ENCODE measurements around the gene FGFRL1.

The FGFRL1 gene

GRCh38 chr4:1014291-1015167 is 3.1 kb downstream of the FGFRL1 start:
- Histone ChIP-seq H3K79me2 (ENCODE audit: control insufficient read depth, insufficient read depth, low read length, poor library complexity) (no peaks in the 10 kb centered on the region), H3K79me1 (ENCODE audit: low read length) (peaks cover 2% of the 10 kb centered on the region), H2BK12ac (ENCODE audit: low read length) (no peak overlapping the region), H3K18ac (ENCODE audit: low read length) (no peak overlapping the region), H2AK5ac (ENCODE audit: low read length) (no peak overlapping the region), H3K14ac (ENCODE audit: low read length) (no peak overlapping the region), H3K36me3 (ENCODE audit: control insufficient read depth in 1 of 2, insufficient read depth in 2 of 2, low read length in 2 of 2) (peaks cover 0 to 6% of the 10 kb centered on the region in 2 experiments), H4K12ac (ENCODE audit: low read depth, low read length) (no peak overlapping the region), H3K4me3 (ENCODE audit: low read depth, low read length) (no peak overlapping the region), H2BK120ac (ENCODE audit: insufficient read depth, low read length, poor library complexity) (no peak overlapping the region), H3K9me3 (ENCODE audit: insufficient read depth, low read depth, low read length) (peaks cover 8% of the 10 kb centered on the region), H4K91ac (ENCODE audit: low read depth, low read length) (no peak overlapping the region), H3K4me2 (ENCODE audit: low read length) (no peak overlapping the region), H3K27me3 (ENCODE audit: insufficient read depth, low read length) (peaks cover 19% of the 10 kb centered on the region), H2AFZ (ENCODE audit: insufficient read depth, low read length, poor library complexity) (no peak overlapping the region), H4K8ac (ENCODE audit: low read depth, low read length) (no peak overlapping the region), H3K4ac (ENCODE audit: low read depth, low read length) (no peak overlapping the region), H3K4me1 (ENCODE audit: control insufficient read depth in 1 of 2, insufficient read depth in 2 of 2, low read length in 2 of 2) (peaks cover 12 to 15% of the 10 kb centered on the region in 2 experiments), H2BK5ac (ENCODE audit: low read depth, low read length, poor library complexity) (no peak overlapping the region), H3K9ac (ENCODE audit: low read length) (no peak overlapping the region), H3K23ac (ENCODE audit: low read length) (no peak overlapping the region), H3K27ac (ENCODE audit: low read depth, low read length) (no peak overlapping the region)
- WGBS (ENCODE audit: extremely low coverage, insufficient coverage, insufficient read length) = no CpG with 5 or more reads among the region's 36 CpGs
- DNase-seq = peak in 1 of 2 donors; percentile 31

GRCh38 chr4:1015179-1015578 is 3.8 kb downstream of the FGFRL1 start:
- no peak overlapping the region for H3K27ac ChIP-seq (ENCODE audit: low read depth, low read length)
- no peak overlapping the region for H3K18ac ChIP-seq (ENCODE audit: low read length)
- no CpG with 5 or more reads among the region's 8 CpGs for WGBS (ENCODE audit: extremely low coverage, insufficient coverage, insufficient read length)
- H3K36me3 ChIP-seq (ENCODE audit: control insufficient read depth in 1 of 2, insufficient read depth in 2 of 2, low read length in 2 of 2) = peaks cover 0 to 6% of the 10 kb centered on the region in 2 experiments
- no peak overlapping the region for H3K4ac ChIP-seq (ENCODE audit: low read depth, low read length)
- H3K9me3 ChIP-seq (ENCODE audit: insufficient read depth, low read depth, low read length) = peaks cover 6% of the 10 kb centered on the region
- H4K91ac ChIP-seq (ENCODE audit: low read depth, low read length) = no peak overlapping the region
- no peak overlapping the region for H3K4me2 ChIP-seq (ENCODE audit: low read length)
- H3K4me3 ChIP-seq (ENCODE audit: low read depth, low read length) = no peak overlapping the region
- no peak overlapping the region for H3K14ac ChIP-seq (ENCODE audit: low read length)
- no peaks in the 10 kb centered on the region for H3K79me2 ChIP-seq (ENCODE audit: control insufficient read depth, insufficient read depth, low read length, poor library complexity)
- H2AFZ ChIP-seq (ENCODE audit: insufficient read depth, low read length, poor library complexity) = no peak overlapping the region
- H3K9ac ChIP-seq (ENCODE audit: low read length) = no peak overlapping the region
- no peak for DNase-seq
- H2BK12ac ChIP-seq (ENCODE audit: low read length) = no peak overlapping the region
- no peak overlapping the region for H2AK5ac ChIP-seq (ENCODE audit: low read length)
- peaks cover 2% of the 10 kb centered on the region for H3K79me1 ChIP-seq (ENCODE audit: low read length)
- H2BK120ac ChIP-seq (ENCODE audit: insufficient read depth, low read length, poor library complexity) = no peak overlapping the region
- H3K23ac ChIP-seq (ENCODE audit: low read length) = no peak overlapping the region
- peaks cover 8 to 10% of the 10 kb centered on the region in 2 experiments for H3K4me1 ChIP-seq (ENCODE audit: control insufficient read depth in 1 of 2, insufficient read depth in 2 of 2, low read length in 2 of 2)
- peaks cover 15% of the 10 kb centered on the region for H3K27me3 ChIP-seq (ENCODE audit: insufficient read depth, low read length)
- H4K8ac ChIP-seq (ENCODE audit: low read depth, low read length) = no peak overlapping the region
- no peak overlapping the region for H4K12ac ChIP-seq (ENCODE audit: low read depth, low read length)
- H2BK5ac ChIP-seq (ENCODE audit: low read depth, low read length, poor library complexity) = no peak overlapping the region

- peaks cover 2 to 6% of the 10 kb centered on the region in 2 experiments for H3K4me1 ChIP-seq (ENCODE audit: control insufficient read depth in 1 of 2, insufficient read depth in 2 of 2, low read length in 2 of 2)
- H2BK12ac ChIP-seq (ENCODE audit: low read length) = no peak overlapping the region
- no peak overlapping the region for H2BK120ac ChIP-seq (ENCODE audit: insufficient read depth, low read length, poor library complexity)
- peaks cover 2% of the 10 kb centered on the region for H3K79me1 ChIP-seq (ENCODE audit: low read length)
- no peak overlapping the region for H3K23ac ChIP-seq (ENCODE audit: low read length)
- H3K4me2 ChIP-seq (ENCODE audit: low read length) = no peak overlapping the region
- H4K12ac ChIP-seq (ENCODE audit: low read depth, low read length) = no peak overlapping the region
- H3K36me3 ChIP-seq (ENCODE audit: control insufficient read depth in 1 of 2, insufficient read depth in 2 of 2, low read length in 2 of 2) = peaks cover 0 to 6% of the 10 kb centered on the region in 2 experiments
- no peak overlapping the region for H3K4ac ChIP-seq (ENCODE audit: low read depth, low read length)
- no peak overlapping the region for H2AFZ ChIP-seq (ENCODE audit: insufficient read depth, low read length, poor library complexity)
- no peak overlapping the region for H4K91ac ChIP-seq (ENCODE audit: low read depth, low read length)
- no peak overlapping the region for H3K27ac ChIP-seq (ENCODE audit: low read depth, low read length)
- peaks cover 9% of the 10 kb centered on the region for H3K27me3 ChIP-seq (ENCODE audit: insufficient read depth, low read length)
- H2BK5ac ChIP-seq (ENCODE audit: low read depth, low read length, poor library complexity) = no peak overlapping the region
- H4K8ac ChIP-seq (ENCODE audit: low read depth, low read length) = no peak overlapping the region
- H3K14ac ChIP-seq (ENCODE audit: low read length) = no peak overlapping the region
- H3K9ac ChIP-seq (ENCODE audit: low read length) = no peak overlapping the region
- H3K9me3 ChIP-seq (ENCODE audit: insufficient read depth, low read depth, low read length) = peaks cover 6% of the 10 kb centered on the region
- no peak overlapping the region for H3K18ac ChIP-seq (ENCODE audit: low read length)
- no CpG with 5 or more reads among the region's 10 CpGs for WGBS (ENCODE audit: extremely low coverage, insufficient coverage, insufficient read length)
- H2AK5ac ChIP-seq (ENCODE audit: low read length) = no peak overlapping the region
- no peak for DNase-seq
- no peaks in the 10 kb centered on the region for H3K79me2 ChIP-seq (ENCODE audit: control insufficient read depth, insufficient read depth, low read length, poor library complexity)
- no peak overlapping the region for H3K4me3 ChIP-seq (ENCODE audit: low read depth, low read length)
Observed at GRCh38 chr4:1015746-1016145, 4.3 kb downstream of the FGFRL1 start.

- Histone ChIP-seq H3K4me2 (ENCODE audit: low read length) (no peak overlapping the region), H4K12ac (ENCODE audit: low read depth, low read length) (no peak overlapping the region), H3K4ac (ENCODE audit: low read depth, low read length) (no peak overlapping the region), H2BK120ac (ENCODE audit: insufficient read depth, low read length, poor library complexity) (no peak overlapping the region), H3K27ac (ENCODE audit: low read depth, low read length) (no peak overlapping the region), H3K27me3 (ENCODE audit: insufficient read depth, low read length) (peaks cover 4% of the 10 kb centered on the region), H2AFZ (ENCODE audit: insufficient read depth, low read length, poor library complexity) (no peak overlapping the region), H3K4me1 (ENCODE audit: control insufficient read depth in 1 of 2, insufficient read depth in 2 of 2, low read length in 2 of 2) (peaks cover 0 to 2% of the 10 kb centered on the region in 2 experiments), H3K79me1 (ENCODE audit: low read length) (peaks cover 1% of the 10 kb centered on the region), H3K23ac (ENCODE audit: low read length) (no peak overlapping the region), H2BK5ac (ENCODE audit: low read depth, low read length, poor library complexity) (no peak overlapping the region), H2BK12ac (ENCODE audit: low read length) (no peak overlapping the region), H3K18ac (ENCODE audit: low read length) (no peak overlapping the region), H3K14ac (ENCODE audit: low read length) (no peak overlapping the region), H2AK5ac (ENCODE audit: low read length) (no peak overlapping the region), H3K9me3 (ENCODE audit: insufficient read depth, low read depth, low read length) (peaks cover 6% of the 10 kb centered on the region), H3K4me3 (ENCODE audit: low read depth, low read length) (no peak overlapping the region), H3K79me2 (ENCODE audit: control insufficient read depth, insufficient read depth, low read length, poor library complexity) (no peaks in the 10 kb centered on the region), H4K91ac (ENCODE audit: low read depth, low read length) (no peak overlapping the region), H3K9ac (ENCODE audit: low read length) (no peak overlapping the region), H4K8ac (ENCODE audit: low read depth, low read length) (no peak overlapping the region), H3K36me3 (ENCODE audit: control insufficient read depth in 1 of 2, insufficient read depth in 2 of 2, low read length in 2 of 2) (peaks cover 0 to 6% of the 10 kb centered on the region in 2 experiments)
- no peak for DNase-seq
- WGBS (ENCODE audit: extremely low coverage, insufficient coverage, insufficient read length) = no CpG with 5 or more reads among the region's 16 CpGs
Observed at GRCh38 chr4:1017211-1017610, 5.8 kb downstream of the FGFRL1 start.
